NCI-H345 (cell line): ENCODE measurements around the gene ORAI3.

Experiments used
- DNase-seq: peaks from one replicate; lab custom pipeline; 2025; lab: John Stamatoyannopoulos, UW

ORAI3 gene

GRCh38 chr16:30948667-30949649, at the start of gene ORAI3:
Gene ORAI3 (plus strand): TSS chr16:30949068. CDS start chr16:30949290, 222 bp downstream.
- peak; percentile 38 for DNase-seq

GRCh38 chr16:30899794-30900193, 49.1 kb upstream of the ORAI3 start:
- DNase-seq = no peak

- DNase-seq = no peak
Observed at GRCh38 chr16:30900588-30900987, 48.3 kb upstream of the ORAI3 start.

GRCh38 chr16:30901201-30902028, 47.5 kb upstream of the ORAI3 start:
- DNase-seq = no peak

GRCh38 chr16:30902029-30902972, 46.6 kb upstream of the ORAI3 start:
- DNase-seq = peak; percentile 71

GRCh38 chr16:30903002-30903401, 45.9 kb upstream of the ORAI3 start:
- no peak for DNase-seq

GRCh38 chr16:30903596-30903995, 45.3 kb upstream of the ORAI3 start:
- DNase-seq = no peak

GRCh38 chr16:30904114-30904780, 44.6 kb upstream of the ORAI3 start:
- DNase-seq = no peak

GRCh38 chr16:30907064-30907463, 41.8 kb upstream of the ORAI3 start:
- no peak for DNase-seq

- no peak for DNase-seq
Observed at GRCh38 chr16:30910427-30911029, 38.3 kb upstream of the ORAI3 start.

GRCh38 chr16:30912794-30913412, 36.0 kb upstream of the ORAI3 start:
- no peak for DNase-seq

GRCh38 chr16:30914830-30915229, 34.0 kb upstream of the ORAI3 start:
- no peak for DNase-seq

GRCh38 chr16:30918614-30919013, 30.3 kb upstream of the ORAI3 start:
- DNase-seq = no peak

- no peak for DNase-seq
Observed at GRCh38 chr16:30920891-30921290, 28.0 kb upstream of the ORAI3 start.

- no peak for DNase-seq
Observed at GRCh38 chr16:30921459-30921747, 27.5 kb upstream of the ORAI3 start.

- peak; percentile 96 for DNase-seq
Observed at GRCh38 chr16:30921748-30922419, 27.0 kb upstream of the ORAI3 start.

- DNase-seq = peak; percentile 100
Observed at GRCh38 chr16:30922420-30922959, 26.4 kb upstream of the ORAI3 start.

- peak; percentile 100 for DNase-seq
Observed at GRCh38 chr16:30922960-30923535, 25.8 kb upstream of the ORAI3 start.

- DNase-seq = peak; percentile 59
Observed at GRCh38 chr16:30923554-30924075, 25.3 kb upstream of the ORAI3 start, which contains the start of gene FBXL19. Gene FBXL19 (plus strand): TSS chr16:30923572. CDS start chr16:30925755, 2,183 bp downstream.
